HG02981 (cell line): Measurements from ENCODE around the gene PRAMEF26.
"Not testable (repeated sequence)": the region's sequence is repeated elsewhere in the genome, so short reads cannot be mapped to it uniquely, and the experiment has no call there.

Source experiments
- ATAC-seq: cut with Tn5 transposase; IDR thresholded peaks from one replicate; pipeline ENCODE4 v1.9.1; 2021; ENCODE audit warnings: mild to moderate bottlenecking, moderate library complexity; ENCODE audit not compliant: unreplicated experiment

Gene PRAMEF26

GRCh38 chr1:13155909-13156308, at the start of gene PRAMEF26:
Gene PRAMEF26 (minus strand): TSS chr1:13156009. CDS start chr1:13153095, 2,914 bp downstream.
- not testable (repeated sequence) for ATAC-seq

GRCh38 chr1:13201309-13201708, 45.5 kb upstream of the PRAMEF26 start, which contains the start of gene PRAMEF13:
Gene PRAMEF13 (minus strand): TSS chr1:13201409. CDS start chr1:13199589, 1,820 bp downstream.
- not testable (repeated sequence) for ATAC-seq

GRCh38 chr1:13171548-13171947, 15.7 kb upstream of the PRAMEF26 start, which contains the start of gene PRAMEF9:
Gene PRAMEF9 (plus strand): TSS chr1:13171848. CDS start chr1:13175281, 3,433 bp downstream.
- ATAC-seq = not testable (repeated sequence)

- not testable (repeated sequence) for ATAC-seq
These were observed 9.7 kb upstream of the PRAMEF26 start, which contains the start of gene HNRNPCL4 for GRCh38 chr1:13165531-13165930. Gene HNRNPCL4 (minus strand): TSS chr1:13165631. CDS start chr1:13165467, 164 bp downstream.

GRCh38 chr1:13116754-13117153, 39.1 kb downstream of the PRAMEF26 start, which contains the start of gene HNRNPCL2:
Gene HNRNPCL2 (minus strand): TSS chr1:13116854. CDS start chr1:13116400, 454 bp downstream.
- ATAC-seq = not testable (repeated sequence)
